ENCODE data around the gene ASTN2.

ASTN2 gene

DNA sequence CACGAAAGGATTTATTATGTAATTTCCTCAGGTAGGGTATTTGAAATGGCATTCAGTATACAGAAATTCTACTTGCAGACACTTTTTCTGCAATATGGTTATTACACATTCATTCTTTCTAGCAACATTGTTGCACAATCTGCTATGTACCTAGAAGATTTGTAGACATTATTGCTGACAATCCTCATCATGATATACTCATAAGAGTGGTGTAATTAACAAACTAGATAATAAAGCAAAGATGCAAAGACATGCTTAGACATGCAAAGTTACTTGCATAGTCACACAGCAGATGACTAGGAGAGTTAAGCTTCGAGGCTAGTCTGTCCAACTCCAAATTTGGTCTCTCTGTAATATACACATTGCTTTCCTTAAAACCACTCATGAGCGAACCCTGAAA, 317.1 kb downstream of the ASTN2 start:
- TF ChIP-seq TAF1 (IDR thresholded peaks at IDR 0.05; ENCODE audit: borderline replicate concordance, insufficient read depth, low read length) (no peak), POLR2AphosphoS5 (IDR thresholded peaks at IDR 0.05; ENCODE audit: low read depth, low read length) (no peak), FOXP2 (optimal IDR thresholded peaks at IDR 0.05; ENCODE audit: borderline replicate concordance, extremely low read depth, extremely low read length, insufficient read depth) (no peak), SIN3A (IDR thresholded peaks at IDR 0.05; ENCODE audit: borderline replicate concordance, insufficient read depth, low read length) (no peak)
- TF ChIP-seq, protein P1, sequence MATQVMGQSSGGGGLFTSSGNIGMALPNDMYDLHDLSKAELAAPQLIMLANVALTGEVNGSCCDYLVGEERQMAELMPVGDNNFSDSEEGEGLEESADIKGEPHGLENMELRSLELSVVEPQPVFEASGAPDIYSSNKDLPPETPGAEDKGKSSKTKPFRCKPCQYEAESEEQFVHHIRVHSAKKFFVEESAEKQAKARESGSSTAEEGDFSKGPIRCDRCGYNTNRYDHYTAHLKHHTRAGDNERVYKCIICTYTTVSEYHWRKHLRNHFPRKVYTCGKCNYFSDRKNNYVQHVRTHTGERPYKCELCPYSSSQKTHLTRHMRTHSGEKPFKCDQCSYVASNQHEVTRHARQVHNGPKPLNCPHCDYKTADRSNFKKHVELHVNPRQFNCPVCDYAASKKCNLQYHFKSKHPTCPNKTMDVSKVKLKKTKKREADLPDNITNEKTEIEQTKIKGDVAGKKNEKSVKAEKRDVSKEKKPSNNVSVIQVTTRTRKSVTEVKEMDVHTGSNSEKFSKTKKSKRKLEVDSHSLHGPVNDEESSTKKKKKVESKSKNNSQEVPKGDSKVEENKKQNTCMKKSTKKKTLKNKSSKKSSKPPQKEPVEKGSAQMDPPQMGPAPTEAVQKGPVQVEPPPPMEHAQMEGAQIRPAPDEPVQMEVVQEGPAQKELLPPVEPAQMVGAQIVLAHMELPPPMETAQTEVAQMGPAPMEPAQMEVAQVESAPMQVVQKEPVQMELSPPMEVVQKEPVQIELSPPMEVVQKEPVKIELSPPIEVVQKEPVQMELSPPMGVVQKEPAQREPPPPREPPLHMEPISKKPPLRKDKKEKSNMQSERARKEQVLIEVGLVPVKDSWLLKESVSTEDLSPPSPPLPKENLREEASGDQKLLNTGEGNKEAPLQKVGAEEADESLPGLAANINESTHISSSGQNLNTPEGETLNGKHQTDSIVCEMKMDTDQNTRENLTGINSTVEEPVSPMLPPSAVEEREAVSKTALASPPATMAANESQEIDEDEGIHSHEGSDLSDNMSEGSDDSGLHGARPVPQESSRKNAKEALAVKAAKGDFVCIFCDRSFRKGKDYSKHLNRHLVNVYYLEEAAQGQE (IDR thresholded peaks at IDR 0.05; ENCODE audit: insufficient read depth in 1 of 2, low read depth in 2 of 2, low read length in 2 of 2), result no peak

DNA sequence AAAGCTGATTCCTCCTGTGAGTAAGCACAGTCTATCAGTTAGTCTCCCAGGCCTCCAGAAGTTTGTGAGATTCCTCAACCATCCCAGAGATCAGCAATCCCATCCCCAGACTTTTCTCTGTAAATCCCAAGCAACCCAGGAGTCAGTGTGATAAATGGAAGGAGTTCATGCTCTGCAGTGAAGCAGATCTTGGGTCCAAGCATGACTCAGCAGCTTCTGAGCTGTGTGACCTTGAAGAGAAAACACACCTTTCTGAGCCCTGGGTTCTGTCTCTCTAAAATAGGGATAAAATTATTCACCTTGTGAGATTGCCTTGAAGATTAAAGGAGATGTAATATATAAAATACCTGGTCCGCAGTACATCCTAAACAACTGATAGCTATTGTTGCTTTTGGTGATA, 318.7 kb downstream of the ASTN2 start:
- TF ChIP-seq TAF1 (IDR thresholded peaks at IDR 0.05; ENCODE audit: borderline replicate concordance, insufficient read depth, low read length), result no peak
- TF ChIP-seq FOXP2 (optimal IDR thresholded peaks at IDR 0.05; ENCODE audit: borderline replicate concordance, extremely low read depth, extremely low read length, insufficient read depth), result no peak
- TF ChIP-seq, protein P1 (IDR thresholded peaks at IDR 0.05; ENCODE audit: insufficient read depth in 1 of 2, low read depth in 2 of 2, low read length in 2 of 2), result no peak
- no peak for TF ChIP-seq SIN3A (IDR thresholded peaks at IDR 0.05; ENCODE audit: borderline replicate concordance, insufficient read depth, low read length)
- TF ChIP-seq POLR2AphosphoS5 (IDR thresholded peaks at IDR 0.05; ENCODE audit: low read depth, low read length), result no peak

DNA sequence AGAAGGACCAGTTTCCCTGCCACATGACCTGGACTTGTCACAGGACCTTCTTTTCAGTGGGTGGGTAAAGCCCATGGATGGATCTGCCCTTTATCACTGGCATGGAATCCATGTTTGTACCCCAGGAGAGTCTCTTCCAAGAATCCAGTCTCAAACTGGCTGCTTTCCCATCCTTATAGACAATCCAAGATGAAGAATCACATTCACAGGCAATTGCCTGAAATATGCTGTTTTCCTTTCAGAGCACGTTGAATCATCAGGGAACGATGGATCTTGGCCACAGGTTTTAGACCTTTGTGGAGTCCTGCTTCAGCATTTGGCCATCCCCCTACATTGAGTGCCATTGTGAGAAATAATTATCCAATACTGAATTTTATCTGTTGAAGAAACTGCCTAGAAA, 319.8 kb downstream of the ASTN2 start:
- TF ChIP-seq SIN3A (IDR thresholded peaks at IDR 0.05; ENCODE audit: borderline replicate concordance, insufficient read depth, low read length) (no peak), TAF1 (IDR thresholded peaks at IDR 0.05; ENCODE audit: borderline replicate concordance, insufficient read depth, low read length) (no peak), POLR2AphosphoS5 (IDR thresholded peaks at IDR 0.05; ENCODE audit: low read depth, low read length) (no peak), FOXP2 (optimal IDR thresholded peaks at IDR 0.05; ENCODE audit: borderline replicate concordance, extremely low read depth, extremely low read length, insufficient read depth) (no peak)
- TF ChIP-seq, protein P1 (IDR thresholded peaks at IDR 0.05; ENCODE audit: insufficient read depth in 1 of 2, low read depth in 2 of 2, low read length in 2 of 2), result no peak

DNA sequence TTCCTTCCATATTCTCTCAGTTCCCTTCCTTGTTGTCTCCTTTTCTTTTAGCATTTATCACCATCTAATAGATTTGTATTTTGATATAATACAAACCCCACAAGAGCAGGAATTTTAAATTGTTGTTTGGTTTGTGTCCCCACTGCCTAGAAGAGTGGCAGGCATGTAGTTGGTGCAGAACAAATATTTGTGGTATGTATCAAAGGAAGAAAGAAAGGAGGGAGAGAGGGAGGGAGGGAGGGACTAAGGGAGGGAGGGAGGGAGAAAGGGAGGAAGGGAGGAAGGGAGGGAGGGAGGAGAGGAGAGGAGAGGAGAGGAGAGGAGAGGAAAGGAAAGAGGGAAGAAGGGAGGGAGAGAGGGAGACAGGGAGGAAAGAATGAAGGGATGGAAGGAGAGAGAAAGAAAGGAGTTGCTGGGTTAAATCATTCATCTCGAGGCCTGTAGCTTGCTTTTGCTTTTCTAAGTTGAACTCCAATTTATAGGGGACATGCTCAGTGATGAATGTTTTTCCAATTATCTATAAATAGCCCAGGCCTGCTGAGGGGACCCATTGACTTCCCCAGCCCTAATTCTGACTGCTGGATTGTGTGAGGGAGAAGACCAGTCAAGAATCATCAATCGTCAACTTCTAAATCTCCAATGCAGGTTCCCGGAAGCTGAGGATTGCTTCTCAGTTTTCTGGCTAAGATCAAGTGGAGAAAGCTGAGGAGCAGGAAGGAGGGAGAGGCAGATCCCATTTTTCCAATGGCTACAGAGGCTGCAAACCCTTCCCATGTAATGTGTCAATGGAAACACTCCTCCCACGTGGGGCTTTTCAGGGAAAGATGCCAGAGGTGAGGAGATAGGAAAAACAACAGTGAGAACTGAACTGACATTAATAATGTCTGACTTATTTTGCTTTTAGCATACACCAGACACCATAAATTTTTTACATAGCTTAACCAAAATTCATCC, 320.7 kb downstream of the ASTN2 start:
- TF ChIP-seq POLR2AphosphoS5 (IDR thresholded peaks at IDR 0.05; ENCODE audit: low read depth, low read length) (no peak), TAF1 (IDR thresholded peaks at IDR 0.05; ENCODE audit: borderline replicate concordance, insufficient read depth, low read length) (no peak), FOXP2 (optimal IDR thresholded peaks at IDR 0.05; ENCODE audit: borderline replicate concordance, extremely low read depth, extremely low read length, insufficient read depth) (no peak), SIN3A (IDR thresholded peaks at IDR 0.05; ENCODE audit: borderline replicate concordance, insufficient read depth, low read length) (no peak)
- TF ChIP-seq, protein P1 (IDR thresholded peaks at IDR 0.05; ENCODE audit: insufficient read depth in 1 of 2, low read depth in 2 of 2, low read length in 2 of 2), result no peak

Measured in PFSK-1 (cell line).